ENCODE data around the gene APC.
"Not testable (repeated sequence)": the region's sequence is repeated elsewhere in the genome, so short reads cannot be mapped to it uniquely, and the experiment has no call there.

The APC gene

GRCh38 chr5:112867411-112867810 lies 129.7 kb downstream of the APC start:
- Histone ChIP-seq H3K27me3 (ENCODE audit: insufficient read depth, low read length) (no peaks in the 10 kb centered on the region), H3K4me3 (ENCODE audit: low read depth, low read length) (no peak overlapping the region), H3K4me1 (ENCODE audit: control insufficient read depth, insufficient read depth, low read length, unreplicated experiment) (peaks cover 21% of the 10 kb centered on the region), H2AFZ (ENCODE audit: low read length, unreplicated experiment) (no peak overlapping the region), H3K36me3 (ENCODE audit: insufficient read depth, low read length) (peaks cover 40% of the 10 kb centered on the region), H3K79me2 (ENCODE audit: control insufficient read depth, insufficient read depth, low read length, unreplicated experiment) (peaks cover 35% of the 10 kb centered on the region), H3K27ac (ENCODE audit: low read depth, low read length) (no peak overlapping the region)

GRCh38 chr5:112869948-112870347 lies 132.3 kb downstream of the APC start:
- no peak overlapping the region for H3K4me3 ChIP-seq (ENCODE audit: low read depth, low read length)
- peaks cover 30% of the 10 kb centered on the region for H3K36me3 ChIP-seq (ENCODE audit: insufficient read depth, low read length)
- H2AFZ ChIP-seq (ENCODE audit: low read length, unreplicated experiment), result no peak overlapping the region
- no peak overlapping the region for H3K27ac ChIP-seq (ENCODE audit: low read depth, low read length)
- no peaks in the 10 kb centered on the region for H3K27me3 ChIP-seq (ENCODE audit: insufficient read depth, low read length)
- no peaks in the 10 kb centered on the region for H3K4me1 ChIP-seq (ENCODE audit: control insufficient read depth, insufficient read depth, low read length, unreplicated experiment)
- H3K79me2 ChIP-seq (ENCODE audit: control insufficient read depth, insufficient read depth, low read length, unreplicated experiment), result peaks cover 12% of the 10 kb centered on the region

- Histone ChIP-seq H3K4me1 (ENCODE audit: control insufficient read depth, insufficient read depth, low read length, unreplicated experiment) (peaks cover 1% of the 10 kb centered on the region), H3K27ac (ENCODE audit: low read depth, low read length) (no peak overlapping the region), H3K27me3 (ENCODE audit: insufficient read depth, low read length) (no peaks in the 10 kb centered on the region), H3K4me3 (ENCODE audit: low read depth, low read length) (no peak overlapping the region), H3K79me2 (ENCODE audit: control insufficient read depth, insufficient read depth, low read length, unreplicated experiment) (peaks cover 9% of the 10 kb centered on the region), H3K36me3 (ENCODE audit: insufficient read depth, low read length) (peaks cover 30% of the 10 kb centered on the region), H2AFZ (ENCODE audit: low read length, unreplicated experiment) (no peak overlapping the region)
Measured at GRCh38 chr5:112870966-112871365, 133.3 kb downstream of the APC start.

- Histone ChIP-seq H3K79me2 (ENCODE audit: control insufficient read depth, insufficient read depth, low read length, unreplicated experiment) (peaks cover 2% of the 10 kb centered on the region), H2AFZ (ENCODE audit: low read length, unreplicated experiment) (no peak overlapping the region), H3K36me3 (ENCODE audit: insufficient read depth, low read length) (peaks cover 26% of the 10 kb centered on the region), H3K4me1 (ENCODE audit: control insufficient read depth, insufficient read depth, low read length, unreplicated experiment) (peaks cover 8% of the 10 kb centered on the region), H3K27ac (ENCODE audit: low read depth, low read length) (no peak overlapping the region), H3K4me3 (ENCODE audit: low read depth, low read length) (no peak overlapping the region), H3K27me3 (ENCODE audit: insufficient read depth, low read length) (no peaks in the 10 kb centered on the region)
Measured at GRCh38 chr5:112876362-112876761, 138.7 kb downstream of the APC start.

- H3K36me3 ChIP-seq (ENCODE audit: insufficient read depth, low read length), result peaks cover 35% of the 10 kb centered on the region
Measured at GRCh38 chr5:112878101-112878500, 140.4 kb downstream of the APC start.

GRCh38 chr5:112878760-112879159 lies 141.1 kb downstream of the APC start:
- Histone ChIP-seq H3K36me3 (ENCODE audit: insufficient read depth, low read length) (peaks cover 35% of the 10 kb centered on the region), H3K27me3 (ENCODE audit: insufficient read depth, low read length) (no peaks in the 10 kb centered on the region), H3K27ac (ENCODE audit: low read depth, low read length) (no peak overlapping the region), H3K79me2 (ENCODE audit: control insufficient read depth, insufficient read depth, low read length, unreplicated experiment) (peaks cover 2% of the 10 kb centered on the region), H2AFZ (ENCODE audit: low read length, unreplicated experiment) (no peak overlapping the region), H3K4me1 (ENCODE audit: control insufficient read depth, insufficient read depth, low read length, unreplicated experiment) (peaks cover 8% of the 10 kb centered on the region), H3K4me3 (ENCODE audit: low read depth, low read length) (no peak overlapping the region)

More at GRCh38 chr5:112878101-112878500, 140.4 kb downstream of the APC start:
- no peak overlapping the region for H3K27ac ChIP-seq (ENCODE audit: low read depth, low read length)
- no peak overlapping the region for H3K4me3 ChIP-seq (ENCODE audit: low read depth, low read length)
- H3K79me2 ChIP-seq (ENCODE audit: control insufficient read depth, insufficient read depth, low read length, unreplicated experiment), result peaks cover 2% of the 10 kb centered on the region
- no peak overlapping the region for H2AFZ ChIP-seq (ENCODE audit: low read length, unreplicated experiment)
- H3K4me1 ChIP-seq (ENCODE audit: control insufficient read depth, insufficient read depth, low read length, unreplicated experiment), result peaks cover 8% of the 10 kb centered on the region
- H3K27me3 ChIP-seq (ENCODE audit: insufficient read depth, low read length), result no peaks in the 10 kb centered on the region

GRCh38 chr5:112880219-112880964 lies 142.7 kb downstream of the APC start:
- H3K4me3 ChIP-seq (ENCODE audit: low read depth, low read length), result no peak overlapping the region
- peaks cover 35% of the 10 kb centered on the region for H3K36me3 ChIP-seq (ENCODE audit: insufficient read depth, low read length)
- no peak overlapping the region for H2AFZ ChIP-seq (ENCODE audit: low read length, unreplicated experiment)
- peaks cover 2% of the 10 kb centered on the region for H3K79me2 ChIP-seq (ENCODE audit: control insufficient read depth, insufficient read depth, low read length, unreplicated experiment)
- no peaks in the 10 kb centered on the region for H3K27me3 ChIP-seq (ENCODE audit: insufficient read depth, low read length)
- H3K4me1 ChIP-seq (ENCODE audit: control insufficient read depth, insufficient read depth, low read length, unreplicated experiment), result peaks cover 8% of the 10 kb centered on the region
- H3K27ac ChIP-seq (ENCODE audit: low read depth, low read length), result no peak overlapping the region

- H2AFZ ChIP-seq (ENCODE audit: low read length, unreplicated experiment), result no peak overlapping the region
- H3K4me1 ChIP-seq (ENCODE audit: control insufficient read depth, insufficient read depth, low read length, unreplicated experiment), result peaks cover 5% of the 10 kb centered on the region
- no peaks in the 10 kb centered on the region for H3K27me3 ChIP-seq (ENCODE audit: insufficient read depth, low read length)
- peaks cover 37% of the 10 kb centered on the region for H3K36me3 ChIP-seq (ENCODE audit: insufficient read depth, low read length)
- H3K27ac ChIP-seq (ENCODE audit: low read depth, low read length), result no peak overlapping the region
- peaks cover 3% of the 10 kb centered on the region for H3K79me2 ChIP-seq (ENCODE audit: control insufficient read depth, insufficient read depth, low read length, unreplicated experiment)
- no peak overlapping the region for H3K4me3 ChIP-seq (ENCODE audit: low read depth, low read length)
Measured at GRCh38 chr5:112883192-112883591, 145.5 kb downstream of the APC start.

GRCh38 chr5:112885001-112885400 lies 147.3 kb downstream of the APC start:
- Histone ChIP-seq H3K36me3 (ENCODE audit: insufficient read depth, low read length) (peaks cover 41% of the 10 kb centered on the region), H3K27ac (ENCODE audit: low read depth, low read length) (no peak overlapping the region)

GRCh38 chr5:112886975-112887374 lies 149.3 kb downstream of the APC start:
- peaks cover 38% of the 10 kb centered on the region for H3K36me3 ChIP-seq (ENCODE audit: insufficient read depth, low read length)
- H3K79me2 ChIP-seq (ENCODE audit: control insufficient read depth, insufficient read depth, low read length, unreplicated experiment), result peaks cover 11% of the 10 kb centered on the region

More at GRCh38 chr5:112885001-112885400, 147.3 kb downstream of the APC start:
- Histone ChIP-seq H2AFZ (ENCODE audit: low read length, unreplicated experiment) (no peak overlapping the region), H3K27me3 (ENCODE audit: insufficient read depth, low read length) (no peaks in the 10 kb centered on the region), H3K4me1 (ENCODE audit: control insufficient read depth, insufficient read depth, low read length, unreplicated experiment) (no peaks in the 10 kb centered on the region), H3K79me2 (ENCODE audit: control insufficient read depth, insufficient read depth, low read length, unreplicated experiment) (peaks cover 9% of the 10 kb centered on the region), H3K4me3 (ENCODE audit: low read depth, low read length) (no peak overlapping the region)

GRCh38 chr5:112892066-112892465 lies 154.4 kb downstream of the APC start:
- not testable (repeated sequence) for H2AFZ ChIP-seq (ENCODE audit: low read length, unreplicated experiment); H3K4me3 ChIP-seq (ENCODE audit: low read depth, low read length); H3K27me3 ChIP-seq (ENCODE audit: insufficient read depth, low read length); H3K4me1 ChIP-seq (ENCODE audit: control insufficient read depth, insufficient read depth, low read length, unreplicated experiment); H3K27ac ChIP-seq (ENCODE audit: low read depth, low read length)
- Histone ChIP-seq H3K36me3 (ENCODE audit: insufficient read depth, low read length) (peaks cover 15% of the 10 kb centered on the region), H3K79me2 (ENCODE audit: control insufficient read depth, insufficient read depth, low read length, unreplicated experiment) (peaks cover 16% of the 10 kb centered on the region)

More at GRCh38 chr5:112886975-112887374, 149.3 kb downstream of the APC start:
- Histone ChIP-seq H3K27ac (ENCODE audit: low read depth, low read length) (no peak overlapping the region), H3K4me3 (ENCODE audit: low read depth, low read length) (no peak overlapping the region), H2AFZ (ENCODE audit: low read length, unreplicated experiment) (no peak overlapping the region), H3K27me3 (ENCODE audit: insufficient read depth, low read length) (no peaks in the 10 kb centered on the region), H3K4me1 (ENCODE audit: control insufficient read depth, insufficient read depth, low read length, unreplicated experiment) (no peaks in the 10 kb centered on the region)
